HEK293T (cell line): ENCODE measurements around the gene MTF2.

ENCODE experiments used
- CTCF ChIA-PET: fragments of 350-600 bp; formaldehyde crosslinking; extraction: SDS; loops from one replicate; lab custom pipeline; 2021; ENCODE audit warnings: antibody characterized with exemption, inconsistent platforms; lab: Yijun Ruan, JAX
- POLR2A ChIA-PET: fragments of 350-600 bp; formaldehyde crosslinking; extraction: SDS; loops from one replicate; lab custom pipeline; 2020; ENCODE audit warnings: antibody characterized with exemption, inconsistent platforms; lab: Yijun Ruan, JAX
- DNase-seq: peaks from one replicate; pipeline ENCODE4 v3.0.0; 2012; ENCODE audit warnings: mixed read lengths; ENCODE audit errors: extremely low spot score
- ARNT ChIP-seq: fragments of 450-650 bp; IDR thresholded peaks from 2 replicates; pipeline ENCODE4 v1.6.1; 2017; ENCODE audit warnings: mild to moderate bottlenecking
- BHLHE40 ChIP-seq: fragments of 450-650 bp; IDR thresholded peaks from 2 replicates; pipeline ENCODE4 v1.6.1; 2016; ENCODE audit warnings: mild to moderate bottlenecking, moderate library complexity, borderline replicate concordance
- CTBP1 ChIP-seq: fragments of 450-650 bp; IDR thresholded peaks from 2 replicates; pipeline ENCODE4 v1.6.1; 2016; ENCODE audit warnings: borderline replicate concordance
- ELF4 ChIP-seq: fragments of 450-650 bp; IDR thresholded peaks from 2 replicates; pipeline ENCODE4 v1.6.1; 2017; ENCODE audit warnings: antibody characterized with exemption
- FOXA1 ChIP-seq: fragments of 450-650 bp; IDR thresholded peaks from 2 replicates; pipeline ENCODE4 v1.6.1; 2016; ENCODE audit warnings: mild to moderate bottlenecking
- FOXK2 ChIP-seq: fragments of 450-650 bp; IDR thresholded peaks from 2 replicates; pipeline ENCODE4 v1.6.1; 2016; ENCODE audit warnings: mild to moderate bottlenecking
- FOXM1 ChIP-seq: fragments of 450-650 bp; IDR thresholded peaks from 2 replicates; pipeline ENCODE4 v1.6.1; 2017; ENCODE audit warnings: mild to moderate bottlenecking, borderline replicate concordance
- HDGF ChIP-seq: fragments of 450-650 bp; IDR thresholded peaks from 2 replicates; pipeline ENCODE4 v1.6.1; 2017; ENCODE audit warnings: antibody characterized with exemption, borderline replicate concordance
- L3MBTL2 ChIP-seq: fragments of 450-650 bp; conservative IDR thresholded peaks from 2 replicates; pipeline ENCODE4 v1.6.1; 2016; ENCODE audit warnings: mild to moderate bottlenecking
- LEF1 ChIP-seq: fragments of 450-650 bp; IDR thresholded peaks from 2 replicates; pipeline ENCODE4 v1.6.1; 2017; ENCODE audit warnings: mild to moderate bottlenecking, borderline replicate concordance
- NFRKB ChIP-seq: fragments of 450-650 bp; IDR thresholded peaks from 2 replicates; pipeline ENCODE4 v1.6.1; 2016; ENCODE audit warnings: mild to moderate bottlenecking, moderate library complexity
- PKNOX1 ChIP-seq: fragments of 450-650 bp; IDR thresholded peaks from 2 replicates; pipeline ENCODE4 v1.6.1; 2016
- SP1 ChIP-seq: fragments of 450-650 bp; IDR thresholded peaks from 2 replicates; pipeline ENCODE4 v1.6.1; 2017
- SUZ12 ChIP-seq: fragments of 450-650 bp; IDR thresholded peaks from 2 replicates; pipeline ENCODE4 v1.6.1; 2016; ENCODE audit warnings: mild to moderate bottlenecking
- TARDBP ChIP-seq: fragments of 450-650 bp; IDR thresholded peaks from 2 replicates; pipeline ENCODE4 v1.6.1; 2016
- ZNF384 ChIP-seq: fragments of 450-650 bp; IDR thresholded peaks from 2 replicates; pipeline ENCODE4 v1.6.1; 2016

Gene MTF2

GRCh38 chr1:93129507-93130099 lies 50.5 kb downstream of the MTF2 start:
- ChIA-PET CTCF (interaction anchor here (0.6 kb wide), 1 partner anchor 156 kb away, joined by 3 read pairs; no protein-coding TSS in a partner anchor), POLR2A (interaction anchor here (0.7 kb wide), 1 partner anchor 50 kb away, joined by 7 read pairs; no protein-coding TSS in a partner anchor)
- DNase-seq: no peak
- 0 out of 2 replicates have a peak, but pooled peaks have one; percentile 25 for TF ChIP-seq PKNOX1
- TF ChIP-seq ZNF384: no peak

GRCh38 chr1:93132638-93133037 lies 53.6 kb downstream of the MTF2 start:
- ChIA-PET POLR2A (no interaction called here), CTCF (interaction anchor here (0.6 kb wide), 1 partner anchor 15 kb away, joined by 4 read pairs; no protein-coding TSS in a partner anchor)
- no peak for DNase-seq
- no peak for TF ChIP-seq LEF1
- no peak for TF ChIP-seq PKNOX1
- TF ChIP-seq BHLHE40: no peak
- no peak for TF ChIP-seq ELF4
- TF ChIP-seq TARDBP: no peak
- TF ChIP-seq ZNF384: no peak
- no peak for TF ChIP-seq NFRKB
- no peak for TF ChIP-seq SP1
- TF ChIP-seq L3MBTL2: no peak
- no peak for TF ChIP-seq CTBP1
- TF ChIP-seq FOXK2: no peak
- no peak for TF ChIP-seq HDGF
- no peak for TF ChIP-seq SUZ12
- TF ChIP-seq ARNT: no peak
- no peak for TF ChIP-seq FOXM1
- TF ChIP-seq FOXA1: no peak

GRCh38 chr1:93136445-93136844 lies 57.4 kb downstream of the MTF2 start:
- no peak for DNase-seq
- TF ChIP-seq LEF1 (no peak), ZNF384 (no peak), FOXK2 (no peak), NFRKB (no peak), HDGF (no peak), SP1 (no peak), CTBP1 (no peak)
- ChIA-PET CTCF (no interaction called here), POLR2A (interaction anchor here (0.9 to 1.2 kb wide), 2 partner anchors 11 to 56 kb away, joined by 3 to 4 read pairs; no protein-coding TSS in a partner anchor)

GRCh38 chr1:93137604-93138292 lies 58.7 kb downstream of the MTF2 start:
- CTCF ChIA-PET: no interaction called here
- POLR2A ChIA-PET: no interaction called here

GRCh38 chr1:93140106-93140505 lies 61.0 kb downstream of the MTF2 start:
- no peak for DNase-seq
- POLR2A ChIA-PET: no interaction called here
- TF ChIP-seq TARDBP: no peak
- TF ChIP-seq L3MBTL2: no peak
- no peak for TF ChIP-seq SP1
- no peak for TF ChIP-seq LEF1
- no peak for TF ChIP-seq NFRKB
- no peak for TF ChIP-seq ELF4
- CTCF ChIA-PET: no interaction called here

More at GRCh38 chr1:93137604-93138292, 58.7 kb downstream of the MTF2 start:
- TF ChIP-seq LEF1: no peak
- no peak for TF ChIP-seq FOXA1
- TF ChIP-seq PKNOX1: no peak
- no peak for TF ChIP-seq ARNT
- TF ChIP-seq CTBP1: no peak
- DNase-seq: no peak

GRCh38 chr1:93142161-93142560 lies 63.1 kb downstream of the MTF2 start:
- no peak for DNase-seq
- POLR2A ChIA-PET: no interaction called here
- CTCF ChIA-PET: interaction anchor here (0.7 kb wide), 1 partner anchor 23 kb away, joined by 3 read pairs; no protein-coding TSS in a partner anchor
- TF ChIP-seq SP1: no peak
- TF ChIP-seq NFRKB: no peak
- no peak for TF ChIP-seq BHLHE40
- TF ChIP-seq PKNOX1: no peak
- no peak for TF ChIP-seq ARNT
- TF ChIP-seq L3MBTL2: no peak
- no peak for TF ChIP-seq FOXA1
- no peak for TF ChIP-seq FOXM1
- no peak for TF ChIP-seq LEF1
- TF ChIP-seq ELF4: no peak
